AG09319 (cell line): Measurements from ENCODE around the gene CYB5A.

Experiments
- DNase-seq: peaks from one replicate; pipeline ENCODE4 v3.0.0-alpha.2; 2010; ENCODE audit warnings: low read depth; ENCODE audit errors: extremely low read depth
- CTCF ChIP-seq: IDR thresholded peaks from 2 replicates; pipeline ENCODE4 v1.5.1; 2011; ENCODE audit warnings: low read depth, mild to moderate bottlenecking, inconsistent platforms, low read length, moderate library complexity

CYB5A gene

GRCh38 chr18:74292541-74292858 lies 737 bp upstream of the CYB5A start:
- no peak for DNase-seq
- TF ChIP-seq CTCF: no peak

- DNase-seq: no peak
These were observed 342 bp downstream of the CYB5A start for GRCh38 chr18:74291472-74291770.

GRCh38 chr18:74290794-74291471 lies 830 bp downstream of the CYB5A start:
- TF ChIP-seq CTCF: peak; percentile 7
- no peak for DNase-seq

More at GRCh38 chr18:74291472-74291770, 342 bp downstream of the CYB5A start:
- no peak for TF ChIP-seq CTCF

GRCh38 chr18:74290021-74290420 lies 1.7 kb downstream of the CYB5A start:
- DNase-seq: no peak

GRCh38 chr18:74289137-74289536 lies 2.6 kb downstream of the CYB5A start:
- no peak for TF ChIP-seq CTCF
- no peak for DNase-seq

More at GRCh38 chr18:74290021-74290420, 1.7 kb downstream of the CYB5A start:
- no peak for TF ChIP-seq CTCF

- TF ChIP-seq CTCF: no peak
- no peak for DNase-seq
These were observed 3.0 kb downstream of the CYB5A start for GRCh38 chr18:74288730-74289129.

- TF ChIP-seq CTCF: no peak
- DNase-seq: no peak
These were observed 3.7 kb downstream of the CYB5A start for GRCh38 chr18:74288041-74288440.
